Upper lobe of left lung (tissue), 6 donors: ENCODE data around the gene OSCAR. TPM values are rescaled to one million over a fixed set of nuclear protein-coding genes. Genes with fewer than 3 reads are reported as not detected.

Experiments used
- ATAC-seq, 2 donors: fragments of 200-7000 bp; cut with Tn5 transposase; one replicate each; pipeline ENCODE4 v1.9.1; 2022; ENCODE audit warnings: mild to moderate bottlenecking in 2 of 2, moderate library complexity in 2 of 2; ENCODE audit not compliant: low FRiP score in 2 of 2
- DNase-seq, 2 donors: peaks; one replicate each; pipeline ENCODE4 v3.0.0-alpha.2; 2019 to 2020
- H3K27ac ChIP-seq, 4 donors: fragments of 200-600 bp; sonication (generic); one replicate each; pipeline ENCODE4 v1.5.1; 2016 to 2019
- H3K27me3 ChIP-seq, 4 donors: fragments of 200-600 bp; sonication (generic); one replicate each; pipeline ENCODE4 v1.5.1; 2017 to 2019
- H3K36me3 ChIP-seq, 4 donors: fragments of 200-600 bp; sonication (generic); one replicate each; pipeline ENCODE4 v1.5.1; 2016 to 2019
- H3K4me1 ChIP-seq, 4 donors: fragments of 200-600 bp; sonication (generic); one replicate each; pipeline ENCODE4 v1.5.1; 2018 to 2019
- H3K4me3 ChIP-seq, 4 donors: fragments of 200-600 bp; sonication (generic); one replicate each; pipeline ENCODE4 v1.5.1; 2017 to 2019; ENCODE audit warnings: mild to moderate bottlenecking in 2 of 4, moderate library complexity in 1 of 4
- H3K9me3 ChIP-seq, 4 donors: fragments of 200-600 bp; sonication (generic); one replicate each; pipeline ENCODE4 v1.5.1; 2018 to 2019
- CTCF ChIP-seq, 6 experiments: fragments of 450-650 bp in 4 of 6; fragments of 200-600 bp in 2 of 6; sonication (generic) in 2 of 6; IDR thresholded peaks; one replicate each; pipeline ENCODE4 v1.5.1; 2016 to 2019; ENCODE audit warnings: antibody characterized with exemption in 6 of 6
- EP300 ChIP-seq, 4 donors: sonication (generic); formaldehyde crosslinking; IDR thresholded peaks; one replicate each; pipeline ENCODE4 v1.5.1; 2017; ENCODE audit warnings: antibody characterized with exemption in 4 of 4, control low read depth in 2 of 4
- POLR2A ChIP-seq, 4 donors: fragments of 450-650 bp; IDR thresholded peaks; one replicate each; pipeline ENCODE4 v1.5.1; 2016 to 2017; ENCODE audit warnings: antibody characterized with exemption in 4 of 4, mild to moderate bottlenecking in 2 of 4
- POLR2AphosphoS5 ChIP-seq, 2 donors: sonication (generic); formaldehyde crosslinking; IDR thresholded peaks; one replicate each; pipeline ENCODE4 v1.5.1; 2017; ENCODE audit warnings: antibody characterized with exemption in 2 of 2
- WGBS, 2 donors: methylation state at CpG; one replicate each; pipeline ENCODE4 v1.1.5; 2017 to 2018; 5-methylcytosine and 5-hydroxymethylcytosine counted together
- total RNA-seq, 6 donors: library from RNA; depleted of rRNA in 4 of 6; stranded (reverse); fragments of >200 nt in 4 of 6; gene quantifications; one replicate each; pipeline versions ENCODE4 v1.1.0 to v1.2.1, GENCODE V29; 2016 to 2021
- donor health status: DM: no; HTN: no; CAD: no; lungs with moderate emphysema.
- donor health status: DM: no; HTN: yes; CAD: no; lungs with severe emphysema.

Gene OSCAR
- total RNA-seq, 6 donors from 2014 or later = 18.5 to 119 (median 49.5) TPM

- H3K27ac ChIP-seq = no peak overlapping the region
- 61 to 71% methylated on average over 4 of the region's 4 CpGs for WGBS, 2 donors
- no peaks in the 10 kb centered on the region for H3K9me3 ChIP-seq
- H3K36me3 ChIP-seq = no peaks in the 10 kb centered on the region
- DNase-seq (no peak), ATAC-seq (peak in 1 of 2 donors; percentile 72)
- H3K27me3 ChIP-seq = no peaks in the 10 kb centered on the region
- no peak overlapping the region for H3K4me3 ChIP-seq
- peaks cover 0 to 5% (median 0%) of the 10 kb centered on the region in 4 donors for H3K4me1 ChIP-seq
- TF ChIP-seq CTCF (IDR thresholded peaks at IDR 0.05) (no peak), EP300 (IDR thresholded peaks at IDR 0.05) (peak in 1 of 4 donors; percentile 9), POLR2AphosphoS5 (IDR thresholded peaks at IDR 0.05) (peak in 1 of 2 donors; percentile 48), POLR2A (IDR thresholded peaks at IDR 0.05) (no peak)
Observed at GRCh38 chr19:54047616-54048015, 53.0 kb downstream of the OSCAR start.

- Histone ChIP-seq H3K36me3 (no peaks in the 10 kb centered on the region), H3K4me3 (no peak overlapping the region), H3K4me1 (peaks cover 0 to 5% (median 0%) of the 10 kb centered on the region in 4 donors), H3K27me3 (no peaks in the 10 kb centered on the region), H3K27ac (no peak overlapping the region), H3K9me3 (no peaks in the 10 kb centered on the region)
- ATAC-seq (no peak), DNase-seq (no peak)
- TF ChIP-seq POLR2A (IDR thresholded peaks at IDR 0.05) (no peak), EP300 (IDR thresholded peaks at IDR 0.05) (no peak), POLR2AphosphoS5 (IDR thresholded peaks at IDR 0.05) (no peak), CTCF (IDR thresholded peaks at IDR 0.05) (no peak)
- WGBS, 2 donors = 68 to 77% methylated on average over 2 of the region's 2 CpGs
Observed at GRCh38 chr19:54045771-54046170, 54.8 kb downstream of the OSCAR start.

Other genes with a start within 250 kb of the OSCAR start
- gene MYADM, start 232.9 kb downstream of the OSCAR start, total RNA-seq = 100 to 1,000 TPM in 4 of 6 donors, 10 to 100 TPM in 2; 31.4 to 312 (median 145) TPM
- 1 to 10 TPM in 1 of 6 donors, under 1 TPM in 2, not detected in 3; 0.17 to 1.0 (median 0.39) TPM for gene PRKCG, start 218.6 kb downstream of the OSCAR start, total RNA-seq
- not detected for gene CACNG7, start 191.5 kb downstream of the OSCAR start, total RNA-seq
- under 1 TPM in 4 of 6 donors, not detected in 2; 0.09 to 0.44 (median 0.26) TPM for gene CACNG8, start 137.9 kb downstream of the OSCAR start, total RNA-seq
- 10 to 100 TPM in 1 of 6 donors, 1 to 10 TPM in 3, not detected in 2; 1.5 to 11.5 (median 5.6) TPM for gene CACNG6, start 109.2 kb downstream of the OSCAR start, total RNA-seq
- gene VSTM1, start 36.9 kb downstream of the OSCAR start, total RNA-seq = 1 to 10 TPM in 3 of 6 donors, not detected in 3; 1.2 to 3.0 (median 1.7) TPM
- gene TARM1, start 19.4 kb downstream of the OSCAR start, total RNA-seq = not detected
- gene NDUFA3, start 2.1 kb upstream of the OSCAR start, total RNA-seq = 100 to 1,000 TPM in 2 of 6 donors, 10 to 100 TPM in 4; 11.5 to 127 (median 49.5) TPM
- 10 to 100 TPM; 10.5 to 51.3 (median 26.2) TPM for gene TFPT, start 14.9 kb upstream of the OSCAR start, total RNA-seq
- gene PRPF31, start 15.0 kb upstream of the OSCAR start, total RNA-seq = 10 to 100 TPM; 43.9 to 73.3 (median 47.4) TPM
- gene CNOT3, start 37.0 kb upstream of the OSCAR start, total RNA-seq = 10 to 100 TPM; 18.8 to 65.0 (median 36.6) TPM
- 10 to 100 TPM in 3 of 6 donors, 1 to 10 TPM in 3; 8.5 to 16.8 (median 9.4) TPM for gene LENG1, start 58.9 kb upstream of the OSCAR start, total RNA-seq
- gene TMC4, start 72.4 kb upstream of the OSCAR start, total RNA-seq = 100 to 1,000 TPM in 1 of 6 donors, 10 to 100 TPM in 5; 35.7 to 116 (median 48.5) TPM
- gene MBOAT7, start 88.8 kb upstream of the OSCAR start, total RNA-seq = 100 to 1,000 TPM in 1 of 6 donors, 10 to 100 TPM in 5; 43.7 to 121 (median 75.4) TPM
- gene TSEN34, start 90.5 kb upstream of the OSCAR start, total RNA-seq = 10 to 100 TPM; 43.2 to 78.4 (median 49.7) TPM
- 1,000 to 10,000 TPM in 5 of 6 donors, 100 to 1,000 TPM in 1; 985 to 1,704 (median 1,208) TPM for gene RPS9, start 100.1 kb upstream of the OSCAR start, total RNA-seq
- gene LILRB3, start 122.2 kb upstream of the OSCAR start, total RNA-seq = 100 to 1,000 TPM in 1 of 6 donors, 10 to 100 TPM in 5; 43.4 to 106 (median 70.7) TPM
- 10 to 100 TPM in 3 of 6 donors, 1 to 10 TPM in 3; 4.0 to 38.3 (median 15.2) TPM for gene LILRA6, start 142.0 kb upstream of the OSCAR start, total RNA-seq
- 10 to 100 TPM in 2 of 6 donors, 1 to 10 TPM in 4; 5.1 to 54.5 (median 10.0) TPM for gene LILRB5, start 156.5 kb upstream of the OSCAR start, total RNA-seq
- 10 to 100 TPM; 11.2 to 37.0 (median 22.7) TPM for gene LILRB2, start 180.3 kb upstream of the OSCAR start, total RNA-seq
- 10 to 100 TPM in 3 of 6 donors, 1 to 10 TPM in 3; 3.1 to 34.9 (median 20.3) TPM for gene LILRA5, start 212.4 kb upstream of the OSCAR start, total RNA-seq
- 1 to 10 TPM in 3 of 6 donors, not detected in 3; 1.0 to 5.0 (median 1.7) TPM for gene LILRA4, start 238.4 kb upstream of the OSCAR start, total RNA-seq